ENCODE measurements around the gene NIBAN1. TPM values are rescaled to one million over a fixed set of nuclear protein-coding genes. Genes with fewer than 3 reads are reported as not detected.
"Not testable (repeated sequence)": the region's sequence is repeated elsewhere in the genome, so short reads cannot be mapped to it uniquely, and the experiment has no call there.

Gene NIBAN1
- 16.8 and 17.0 TPM in 2 replicates for total RNA-seq

DNA sequence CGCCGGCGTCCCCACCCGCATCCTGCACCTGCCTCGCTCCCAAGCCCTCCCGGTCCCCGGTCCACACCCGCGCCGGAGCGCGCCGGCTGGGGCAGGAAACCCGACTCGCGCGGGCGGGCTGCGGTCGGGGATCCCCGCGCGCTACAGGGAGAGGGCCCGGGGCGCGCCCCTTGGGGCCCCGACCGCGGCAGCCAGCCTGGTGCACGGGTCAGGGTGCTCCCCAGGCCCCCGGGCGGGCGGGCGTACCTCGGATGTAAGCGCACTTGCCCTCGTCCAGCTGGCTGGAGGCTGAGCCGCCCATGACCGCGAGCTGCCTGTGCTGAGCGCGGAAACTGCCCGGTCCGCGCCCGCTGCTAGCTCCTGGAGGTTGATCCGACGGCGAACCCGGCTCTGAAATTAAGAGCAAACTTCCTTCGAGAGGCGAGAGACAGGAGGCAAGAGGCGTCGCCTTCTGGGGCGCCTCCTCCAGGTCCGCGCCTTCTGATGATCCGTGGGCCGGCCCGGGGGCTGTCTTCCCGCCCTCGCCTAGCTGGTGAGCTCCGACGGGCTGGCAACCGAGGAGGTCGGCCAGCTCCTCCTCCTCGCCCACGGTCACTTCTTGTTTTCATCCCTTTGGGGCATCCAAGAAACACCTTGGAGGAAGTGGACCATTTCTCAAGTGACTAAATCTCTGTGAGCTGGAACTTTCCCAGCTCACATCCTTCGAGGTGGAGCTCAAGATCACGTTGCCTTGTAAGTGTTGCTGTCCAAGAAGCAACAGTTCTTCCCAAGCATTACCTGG is at the start of gene NIBAN1:
TSS of gene NIBAN1 (minus strand) at position 453 of the 781 bp plus-strand sequence. CDS start at position 301, 152 bp downstream.
- peaks cover 17% of the 10 kb centered on the region for H3K27me3 Mint-ChIP-seq (ENCODE audit: low read depth)
- H3K27ac Mint-ChIP-seq = peak within 1 kb of the TSS; percentile 96
- H3K9me3 Mint-ChIP-seq = no peaks in the 10 kb centered on the region
- peaks cover 5% of the 10 kb centered on the region for H3K36me3 Mint-ChIP-seq (ENCODE audit: low read depth)
- peak within 1 kb of the TSS; percentile 90 for H3K4me3 Mint-ChIP-seq (ENCODE audit: low read depth)
- intact Hi-C loops (cut with micrococcal nuclease) = loop anchor here (1.0 to 5.0 kb wide), 7 partner anchors 19 to 1502 kb away; partner anchors contain the start of genes EDEM3, IVNS1ABP, RNF2 and SMG7
- peaks cover 49% of the 10 kb centered on the region for H3K4me1 Mint-ChIP-seq (ENCODE audit: low read depth)
- DNase-seq (ENCODE audit: low spot score) = peak; percentile 61

- Mint-ChIP-seq H3K27ac (no peak overlapping the region), H3K9me3 (no peaks in the 10 kb centered on the region), H3K36me3 (ENCODE audit: low read depth) (no peaks in the 10 kb centered on the region), H3K4me1 (ENCODE audit: low read depth) (no peaks in the 10 kb centered on the region), H3K27me3 (ENCODE audit: low read depth) (no peaks in the 10 kb centered on the region), H3K4me3 (ENCODE audit: low read depth) (no peak overlapping the region)
- no peak for DNase-seq (ENCODE audit: low spot score)
- intact Hi-C loops (cut with micrococcal nuclease) = no loop called here
These were observed 43.7 kb upstream of the NIBAN1 start for GRCh38 chr1:185017966-185018365.

GRCh38 chr1:185017338-185017737 is 43.0 kb upstream of the NIBAN1 start:
- DNase-seq (ENCODE audit: low spot score) = no peak
- no peaks in the 10 kb centered on the region for H3K27me3 Mint-ChIP-seq (ENCODE audit: low read depth)
- no peaks in the 10 kb centered on the region for H3K36me3 Mint-ChIP-seq (ENCODE audit: low read depth)
- no peak overlapping the region for H3K27ac Mint-ChIP-seq
- no peaks in the 10 kb centered on the region for H3K9me3 Mint-ChIP-seq
- H3K4me1 Mint-ChIP-seq (ENCODE audit: low read depth) = no peaks in the 10 kb centered on the region
- H3K4me3 Mint-ChIP-seq (ENCODE audit: low read depth) = no peak overlapping the region
- intact Hi-C loops (cut with micrococcal nuclease) = no loop called here

GRCh38 chr1:185016880-185017279 is 42.6 kb upstream of the NIBAN1 start:
- intact Hi-C loops (cut with micrococcal nuclease) = no loop called here
- Mint-ChIP-seq H3K4me1 (ENCODE audit: low read depth) (no peaks in the 10 kb centered on the region), H3K27ac (no peak overlapping the region), H3K9me3 (no peaks in the 10 kb centered on the region), H3K36me3 (ENCODE audit: low read depth) (no peaks in the 10 kb centered on the region), H3K27me3 (ENCODE audit: low read depth) (no peaks in the 10 kb centered on the region), H3K4me3 (ENCODE audit: low read depth) (no peak overlapping the region)
- DNase-seq (ENCODE audit: low spot score) = no peak

DNA sequence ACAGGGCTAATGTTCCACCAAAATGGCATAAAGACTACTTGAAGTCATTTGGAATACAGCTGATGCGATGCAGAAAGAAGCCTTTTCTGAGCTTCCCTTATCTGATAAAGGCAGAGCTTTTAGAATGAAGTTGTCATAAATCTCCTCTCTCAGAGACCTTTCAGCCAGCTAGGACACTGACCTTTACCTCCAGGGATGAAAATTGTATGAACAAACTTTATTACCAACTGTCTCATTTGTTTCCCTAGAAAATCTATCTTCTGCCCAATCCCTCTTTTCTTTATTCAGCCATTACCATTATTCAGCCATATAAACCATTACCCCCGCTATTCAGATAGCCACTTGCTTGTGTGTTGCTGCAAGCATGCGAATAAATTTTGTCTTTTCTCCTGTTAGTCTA is 41.3 kb upstream of the NIBAN1 start:
- H3K4me1 Mint-ChIP-seq (ENCODE audit: low read depth) = no peaks in the 10 kb centered on the region
- no peak overlapping the region for H3K4me3 Mint-ChIP-seq (ENCODE audit: low read depth)
- no peaks in the 10 kb centered on the region for H3K9me3 Mint-ChIP-seq
- no peaks in the 10 kb centered on the region for H3K36me3 Mint-ChIP-seq (ENCODE audit: low read depth)
- no peak for DNase-seq (ENCODE audit: low spot score)
- intact Hi-C loops (cut with micrococcal nuclease) = no loop called here
- no peaks in the 10 kb centered on the region for H3K27me3 Mint-ChIP-seq (ENCODE audit: low read depth)
- no peak overlapping the region for H3K27ac Mint-ChIP-seq

GRCh38 chr1:185014941-185015340 is 40.6 kb upstream of the NIBAN1 start:
- H3K27ac Mint-ChIP-seq = no peak overlapping the region
- no peaks in the 10 kb centered on the region for H3K9me3 Mint-ChIP-seq
- no peaks in the 10 kb centered on the region for H3K27me3 Mint-ChIP-seq (ENCODE audit: low read depth)
- H3K4me3 Mint-ChIP-seq (ENCODE audit: low read depth) = no peak overlapping the region
- intact Hi-C loops (cut with micrococcal nuclease) = no loop called here
- H3K36me3 Mint-ChIP-seq (ENCODE audit: low read depth) = no peaks in the 10 kb centered on the region
- H3K4me1 Mint-ChIP-seq (ENCODE audit: low read depth) = no peaks in the 10 kb centered on the region
- no peak for DNase-seq (ENCODE audit: low spot score)

DNA sequence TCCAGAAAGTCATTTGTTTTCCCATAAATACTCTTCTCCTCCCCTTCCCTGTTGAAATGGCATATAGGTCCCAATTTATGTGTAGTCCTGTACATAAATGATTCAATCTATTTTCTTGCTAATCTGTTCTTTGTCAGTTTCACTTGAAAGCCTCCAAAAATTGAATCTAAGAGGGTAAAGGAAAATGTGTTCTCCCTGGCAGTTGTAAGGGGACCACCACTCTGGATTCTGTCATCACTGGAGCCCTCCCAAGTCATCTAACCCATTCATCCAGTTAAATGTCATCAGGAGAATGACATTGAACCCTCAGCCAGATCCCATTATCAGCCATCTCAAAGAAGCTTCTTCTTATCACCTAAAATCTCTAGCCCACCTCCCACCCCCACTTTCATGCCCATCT is 36.1 kb upstream of the NIBAN1 start:
- intact Hi-C loops (cut with micrococcal nuclease) = no loop called here
- Mint-ChIP-seq H3K4me3 (ENCODE audit: low read depth) (no peak overlapping the region), H3K9me3 (no peaks in the 10 kb centered on the region), H3K36me3 (ENCODE audit: low read depth) (no peaks in the 10 kb centered on the region), H3K27ac (no peak overlapping the region), H3K27me3 (ENCODE audit: low read depth) (no peaks in the 10 kb centered on the region), H3K4me1 (ENCODE audit: low read depth) (no peaks in the 10 kb centered on the region)
- DNase-seq (ENCODE audit: low spot score) = no peak

DNA sequence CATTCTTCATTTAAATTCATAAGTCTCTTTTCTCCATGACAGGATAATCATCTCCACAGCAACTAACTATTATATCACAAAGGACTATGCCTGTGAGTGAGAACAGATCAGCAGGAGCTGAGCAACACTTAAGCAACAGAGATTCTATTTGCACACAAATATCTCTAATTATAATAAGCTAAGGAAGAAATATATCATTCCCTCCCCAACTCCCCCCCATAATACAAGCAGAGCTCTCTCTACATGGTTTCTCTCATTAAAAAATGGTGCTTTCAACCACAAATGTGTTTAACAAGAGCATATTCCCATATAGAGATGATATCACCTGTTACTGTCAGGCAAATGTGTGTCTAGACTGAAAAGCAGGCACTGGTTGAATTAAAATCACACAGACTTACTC is 34.5 kb upstream of the NIBAN1 start:
- no peaks in the 10 kb centered on the region for H3K9me3 Mint-ChIP-seq
- intact Hi-C loops (cut with micrococcal nuclease) = no loop called here
- no peaks in the 10 kb centered on the region for H3K27me3 Mint-ChIP-seq (ENCODE audit: low read depth)
- H3K36me3 Mint-ChIP-seq (ENCODE audit: low read depth) = no peaks in the 10 kb centered on the region
- DNase-seq (ENCODE audit: low spot score) = no peak
- no peak overlapping the region for H3K27ac Mint-ChIP-seq
- no peaks in the 10 kb centered on the region for H3K4me1 Mint-ChIP-seq (ENCODE audit: low read depth)
- no peak overlapping the region for H3K4me3 Mint-ChIP-seq (ENCODE audit: low read depth)

DNA sequence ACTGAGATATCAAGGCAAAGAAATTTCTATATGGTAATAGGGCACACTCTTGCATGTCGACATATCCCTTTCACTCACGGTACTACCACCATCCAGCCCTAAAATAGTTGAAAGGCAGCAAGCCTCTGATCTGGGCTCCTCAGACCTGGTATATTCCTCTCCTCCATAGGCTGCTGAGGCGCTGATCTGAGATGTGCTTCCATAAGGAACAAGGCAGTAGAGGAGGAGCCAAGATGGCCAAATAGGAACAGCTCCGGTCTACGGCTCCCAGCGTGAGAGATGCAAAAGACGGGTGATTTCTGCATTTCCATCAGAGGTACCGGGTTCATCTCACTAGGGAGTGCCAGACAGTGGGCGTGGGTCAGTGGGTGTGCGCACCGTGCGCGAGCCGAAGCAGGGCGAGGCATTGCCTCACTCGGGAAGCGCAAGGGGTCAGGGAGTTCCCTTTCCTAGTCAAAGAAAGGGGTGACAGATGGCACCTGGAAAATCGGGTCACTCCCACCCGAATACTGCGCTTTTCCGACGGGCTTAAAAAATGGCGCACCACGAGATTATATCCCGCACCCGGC is 27.1 kb upstream of the NIBAN1 start:
- H3K27ac Mint-ChIP-seq; H3K4me1 Mint-ChIP-seq (ENCODE audit: low read depth); intact Hi-C loops (cut with micrococcal nuclease); H3K36me3 Mint-ChIP-seq (ENCODE audit: low read depth); H3K4me3 Mint-ChIP-seq (ENCODE audit: low read depth); DNase-seq (ENCODE audit: low spot score); H3K9me3 Mint-ChIP-seq; H3K27me3 Mint-ChIP-seq (ENCODE audit: low read depth): not testable (repeated sequence)

DNA sequence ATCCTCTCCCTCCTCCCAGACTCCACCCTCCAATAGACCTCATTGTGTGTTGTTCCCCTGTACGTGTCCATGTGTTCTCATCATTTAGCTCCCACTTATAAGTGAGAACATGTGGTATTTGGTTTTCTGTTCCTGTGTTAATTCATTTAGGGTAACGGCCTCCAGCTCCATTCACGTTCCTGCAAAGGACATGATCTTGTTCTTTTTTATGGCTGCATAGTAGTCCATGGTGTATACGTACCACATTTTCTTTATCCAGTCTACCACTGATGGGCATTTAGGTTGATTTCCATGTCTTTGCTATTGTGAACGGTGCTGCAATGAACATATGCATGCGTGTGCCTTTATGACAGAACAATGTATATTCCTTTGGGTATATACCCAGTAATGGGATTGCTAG is 25.7 kb upstream of the NIBAN1 start:
- H3K4me1 Mint-ChIP-seq (ENCODE audit: low read depth); intact Hi-C loops (cut with micrococcal nuclease); DNase-seq (ENCODE audit: low spot score); H3K4me3 Mint-ChIP-seq (ENCODE audit: low read depth); H3K9me3 Mint-ChIP-seq; H3K36me3 Mint-ChIP-seq (ENCODE audit: low read depth); H3K27ac Mint-ChIP-seq: not testable (repeated sequence)
- H3K27me3 Mint-ChIP-seq (ENCODE audit: low read depth) = peaks cover 12% of the 10 kb centered on the region

GRCh38 chr1:184994301-184994700 is 20.0 kb upstream of the NIBAN1 start:
- intact Hi-C loops (cut with micrococcal nuclease) = no loop called here
- Mint-ChIP-seq H3K27ac (no peak overlapping the region), H3K4me3 (ENCODE audit: low read depth) (no peak overlapping the region), H3K36me3 (ENCODE audit: low read depth) (peaks cover 5% of the 10 kb centered on the region), H3K27me3 (ENCODE audit: low read depth) (peaks cover 30% of the 10 kb centered on the region), H3K4me1 (ENCODE audit: low read depth) (peaks cover 3% of the 10 kb centered on the region), H3K9me3 (peaks cover 11% of the 10 kb centered on the region)
- DNase-seq (ENCODE audit: low spot score) = no peak

DNA sequence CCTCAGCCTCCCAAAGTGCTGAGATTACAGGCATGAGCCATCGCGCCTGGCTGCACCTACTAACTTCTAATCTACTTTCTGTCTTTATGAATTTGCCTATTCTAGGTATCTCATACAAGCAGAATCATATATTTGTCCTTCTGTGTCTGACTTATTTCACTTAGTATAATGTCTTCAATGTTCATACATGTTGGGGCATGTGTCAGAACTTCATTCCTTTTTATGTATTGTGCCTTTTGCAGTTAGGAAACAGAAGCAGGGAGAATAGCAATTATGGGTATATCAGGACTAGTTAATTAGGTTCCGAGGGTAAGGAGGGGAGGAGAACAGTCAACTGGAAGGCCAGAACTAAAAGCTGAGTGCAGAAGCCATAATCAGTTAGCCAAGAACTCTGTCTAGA is 18.0 kb upstream of the NIBAN1 start:
- intact Hi-C loops (cut with micrococcal nuclease) = no loop called here
- Mint-ChIP-seq H3K4me3 (ENCODE audit: low read depth) (no peak overlapping the region), H3K27ac (no peak overlapping the region), H3K36me3 (ENCODE audit: low read depth) (peaks cover 5% of the 10 kb centered on the region), H3K9me3 (peaks cover 11% of the 10 kb centered on the region), H3K27me3 (ENCODE audit: low read depth) (peaks cover 29% of the 10 kb centered on the region), H3K4me1 (ENCODE audit: low read depth) (peaks cover 3% of the 10 kb centered on the region)
- DNase-seq (ENCODE audit: low spot score) = no peak

- Mint-ChIP-seq H3K9me3 (peaks cover 8% of the 10 kb centered on the region), H3K27ac (no peak overlapping the region), H3K4me3 (ENCODE audit: low read depth) (no peak overlapping the region), H3K4me1 (ENCODE audit: low read depth) (peaks cover 3% of the 10 kb centered on the region), H3K27me3 (ENCODE audit: low read depth) (peaks cover 41% of the 10 kb centered on the region), H3K36me3 (ENCODE audit: low read depth) (peaks cover 5% of the 10 kb centered on the region)
- intact Hi-C loops (cut with micrococcal nuclease) = no loop called here
- DNase-seq (ENCODE audit: low spot score) = no peak
These were observed 15.9 kb upstream of the NIBAN1 start for GRCh38 chr1:184990204-184990603.
